Myocyte (in vitro differentiated cells): ENCODE results near the gene PPP1R11. TPM values are rescaled to one million over a fixed set of nuclear protein-coding genes. Genes with fewer than 3 reads are reported as not detected.
"Not testable (repeated sequence)": the region's sequence is repeated elsewhere in the genome, so short reads cannot be mapped to it uniquely, and the experiment has no call there.

Source experiments
- DNase-seq: peaks from one replicate; pipeline ENCODE4 v3.0.0-alpha.2; 2012; ENCODE audit warnings: low read depth
- total RNA-seq: library from RNA; depleted of rRNA; stranded (reverse); fragments of >200 nt; gene quantifications from 2 replicates; pipeline ENCODE4 v1.2.3, GENCODE V29; 2014

Gene PPP1R11
- total RNA-seq, 1 donor from 2014 or later, result 35.1 TPM

- no peak for DNase-seq
These were observed 29.8 kb downstream of the PPP1R11 start for GRCh38 chr6:30096829-30097228.

DNA sequence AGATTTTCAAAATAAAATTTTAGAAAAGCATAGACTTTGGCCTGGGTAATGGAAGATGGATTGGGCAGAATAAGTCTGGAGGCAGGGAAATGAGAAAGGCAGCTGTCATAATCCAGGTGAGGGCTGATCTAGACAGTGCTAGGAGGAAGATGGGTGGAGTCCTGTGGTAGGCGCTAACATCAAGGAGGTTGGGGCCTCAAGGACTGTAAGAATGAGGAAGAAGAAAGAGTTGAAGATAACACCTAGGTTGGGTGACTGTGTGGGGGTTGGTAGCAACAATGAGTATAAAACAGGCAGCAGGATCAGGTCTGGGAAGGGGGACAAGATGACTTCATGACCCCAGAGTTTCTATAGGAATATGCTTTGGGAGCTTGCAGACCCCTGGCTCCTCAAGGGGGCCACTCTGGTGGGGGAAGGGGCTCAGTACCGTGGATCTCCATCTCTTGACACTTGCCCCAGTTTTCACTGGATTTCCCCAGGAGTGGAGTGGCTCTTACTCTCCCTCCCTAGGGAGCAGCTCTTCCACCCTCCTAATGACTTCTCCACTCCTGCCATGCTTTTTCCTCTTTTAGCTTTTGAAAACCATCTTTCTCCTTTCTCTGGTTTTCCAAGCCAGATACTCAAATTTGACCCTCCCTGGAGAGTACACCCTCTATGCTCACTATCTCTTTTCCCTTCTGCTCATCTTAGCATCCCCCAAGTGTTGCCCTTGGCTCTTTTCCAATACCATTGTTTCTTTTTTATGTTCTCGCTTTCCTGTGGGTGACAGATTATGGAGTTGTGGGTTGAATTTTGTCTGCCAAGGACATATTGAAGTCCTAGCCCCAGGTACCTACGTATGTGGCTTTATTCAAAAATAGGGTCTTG is 31.1 kb downstream of the PPP1R11 start:
- DNase-seq, result no peak

GRCh38 chr6:30100154-30100553 is 33.2 kb downstream of the PPP1R11 start:
- no peak for DNase-seq

DNA sequence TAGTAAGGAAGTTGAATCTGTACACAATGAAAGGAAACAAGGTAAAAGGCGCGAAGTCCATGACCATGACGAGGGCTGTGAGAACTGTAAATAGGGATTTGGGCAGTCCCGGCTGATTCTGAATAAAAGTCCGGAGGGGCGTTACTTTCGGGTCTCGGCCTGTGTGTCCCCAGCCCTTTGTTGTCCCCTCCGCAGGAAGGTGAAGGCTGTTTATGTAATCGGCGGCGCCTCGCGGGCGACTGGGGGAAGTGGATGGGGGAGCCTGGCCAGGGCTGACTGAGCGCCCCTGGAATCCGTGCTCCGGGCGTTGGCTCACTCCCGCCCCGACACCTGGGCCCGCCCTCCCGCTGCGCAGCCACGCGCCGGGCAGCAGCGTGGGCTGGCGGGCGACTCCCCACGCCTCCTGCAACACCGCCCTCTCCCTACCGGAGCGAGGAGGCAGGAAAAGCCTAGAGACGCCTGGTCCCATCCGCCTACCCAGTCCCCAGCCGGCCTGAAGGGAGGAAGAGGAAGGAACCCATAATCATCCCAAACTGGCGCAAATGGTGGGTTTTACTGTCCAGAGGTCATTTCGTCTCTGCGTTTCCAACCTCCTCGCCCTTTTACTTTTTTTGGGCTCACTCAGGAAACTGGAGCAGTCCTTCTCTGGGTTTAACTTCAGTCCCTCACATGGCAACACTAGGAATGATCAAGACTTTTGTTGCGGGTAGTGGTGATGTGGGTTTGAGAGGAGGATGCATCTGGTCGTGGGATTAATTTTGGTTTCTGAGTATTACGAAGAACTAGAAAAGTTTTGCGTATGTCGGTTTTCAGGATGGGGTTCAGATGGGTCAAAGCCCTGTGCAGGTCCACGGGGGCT is 33.8 kb downstream of the PPP1R11 start:
- no peak for DNase-seq

- peak; percentile 88 for DNase-seq
These were observed 34.7 kb downstream of the PPP1R11 start for GRCh38 chr6:30101444-30102413.

GRCh38 chr6:30102414-30102969 is 35.5 kb downstream of the PPP1R11 start:
- peak; percentile 51 for DNase-seq

DNA sequence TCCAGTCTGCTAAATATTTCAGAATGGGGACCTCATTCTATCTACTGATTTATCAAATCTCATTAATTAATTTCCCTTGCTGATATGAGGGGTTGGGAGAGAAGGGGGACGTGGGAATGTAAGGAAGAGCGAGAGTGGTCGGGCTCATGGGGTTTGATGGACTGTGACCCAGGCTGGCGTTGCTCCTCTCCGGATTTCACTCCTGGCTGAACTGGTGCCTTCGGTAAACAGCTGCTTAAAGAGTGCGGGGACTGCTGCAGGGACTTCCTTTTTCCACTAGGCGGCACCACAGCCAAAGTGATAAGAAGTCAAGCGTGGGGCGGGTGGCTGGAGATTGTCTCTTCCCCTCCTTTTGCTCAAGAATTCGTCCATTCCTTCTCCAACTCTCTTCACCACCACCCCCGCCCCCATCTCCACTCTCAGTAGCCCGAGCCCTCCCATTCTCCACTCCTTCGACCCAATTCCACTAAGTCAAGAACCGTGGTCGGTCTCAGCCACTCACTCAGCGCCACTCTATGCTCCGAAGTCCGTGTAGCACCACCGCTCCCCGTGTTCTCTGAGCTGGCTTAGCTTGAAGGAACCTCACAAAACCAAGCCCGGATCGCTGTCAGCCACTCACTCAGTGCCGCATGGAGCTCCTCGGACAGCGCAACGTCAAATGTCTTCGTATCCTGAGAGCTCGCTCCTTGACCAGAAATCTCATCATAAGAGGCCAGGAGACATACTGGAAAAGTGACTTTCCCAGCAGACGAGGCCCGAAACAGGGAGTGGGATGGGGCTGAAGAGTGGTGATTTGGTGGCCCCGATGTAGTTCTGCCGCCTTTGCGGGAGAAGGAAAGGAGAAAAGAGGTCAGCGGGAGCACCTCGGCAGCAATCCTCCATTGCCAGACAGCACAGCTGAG is 36.2 kb downstream of the PPP1R11 start:
- peak; percentile 95 for DNase-seq

DNA sequence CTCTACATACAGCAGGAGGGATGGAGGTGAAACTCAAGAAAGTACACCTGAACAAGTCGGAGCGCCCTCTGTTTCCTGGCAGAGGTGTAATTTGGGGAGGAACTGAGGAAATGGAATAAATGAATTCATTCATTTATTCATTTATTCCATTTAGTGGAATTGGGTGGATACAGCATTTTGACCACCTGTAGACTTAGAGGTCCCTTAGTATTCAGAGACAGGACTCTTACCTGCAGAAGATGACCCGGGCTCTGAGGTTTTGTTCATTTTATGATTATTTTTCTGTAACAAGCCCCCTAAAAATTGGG is 36.8 kb downstream of the PPP1R11 start:
- no peak for DNase-seq

GRCh38 chr6:30104661-30105060 is 37.7 kb downstream of the PPP1R11 start:
- DNase-seq, result no peak

DNA sequence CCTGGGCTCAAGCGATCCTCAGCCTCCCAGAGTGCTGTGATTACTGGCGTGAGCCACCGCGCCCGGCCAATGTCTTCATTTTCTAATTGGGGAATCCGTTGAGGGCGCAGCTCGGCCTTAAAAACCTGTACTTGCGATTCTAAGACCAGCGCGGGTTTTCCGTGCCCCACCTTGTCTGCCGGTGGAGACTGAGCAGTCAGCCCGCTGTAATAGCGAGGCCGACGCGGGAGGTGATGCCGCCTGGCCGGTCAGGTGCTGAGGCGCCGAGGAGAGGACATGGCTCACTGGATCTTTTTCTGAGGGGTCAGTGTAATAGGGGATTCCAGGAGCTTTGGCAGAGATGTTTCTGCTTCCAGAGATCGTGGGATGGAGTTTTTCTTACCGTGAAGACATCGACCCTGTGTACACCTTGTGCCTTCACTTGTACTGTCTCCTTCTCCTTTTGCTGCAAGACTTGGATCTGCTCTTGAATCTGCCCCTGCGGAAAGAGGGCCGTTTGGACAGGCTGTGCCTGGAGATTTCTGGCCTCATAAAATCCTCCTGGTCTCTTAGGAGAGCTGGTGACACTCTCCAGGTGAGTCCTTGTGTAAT is 44.4 kb downstream of the PPP1R11 start:
- DNase-seq, result no peak

GRCh38 chr6:30112402-30112994 is 45.5 kb downstream of the PPP1R11 start:
- no peak for DNase-seq

DNA sequence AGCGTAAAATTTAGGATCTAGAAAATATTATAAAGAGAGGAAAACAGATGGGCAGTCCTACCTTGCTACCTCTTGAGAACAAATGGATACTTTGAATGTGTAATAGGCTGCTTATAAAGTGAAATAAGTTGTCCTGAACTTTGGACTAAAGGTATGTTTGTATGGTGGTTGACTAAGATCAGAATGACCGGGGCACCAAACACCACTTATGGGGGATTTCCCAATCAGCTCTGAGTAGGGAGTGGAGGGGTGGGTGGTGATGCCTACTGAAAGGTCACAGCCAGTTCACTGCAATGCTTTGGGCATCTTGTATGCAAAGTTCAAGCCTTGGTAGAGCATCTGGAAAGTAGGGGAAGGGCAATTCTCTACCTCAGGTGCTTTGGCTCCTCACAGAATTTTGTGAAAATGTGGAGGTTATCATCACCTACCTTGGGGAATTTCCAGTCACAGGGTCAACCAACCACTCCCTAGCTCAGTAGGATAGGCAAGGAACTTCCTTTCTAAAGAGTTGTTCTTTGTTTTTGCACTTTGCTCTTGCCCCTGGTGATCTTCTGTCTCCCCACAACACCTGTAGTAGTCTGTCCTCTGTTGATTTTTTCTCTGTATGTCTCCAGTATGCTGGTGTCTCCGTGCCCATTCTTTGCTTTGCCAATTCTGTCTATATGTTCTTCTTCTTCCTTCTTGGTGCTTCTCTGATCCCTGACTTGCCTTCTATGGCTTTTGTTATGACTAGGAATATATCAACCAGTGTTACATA is 46.2 kb downstream of the PPP1R11 start, which contains the start of gene TRIM31:
TSS of gene TRIM31 (minus strand) at position 88 of the 757 bp plus-strand sequence. CDS start 285 bp downstream, outside the sequence.
- DNase-seq, result no peak

- DNase-seq, result no peak
These were observed 46.8 kb downstream of the PPP1R11 start for GRCh38 chr6:30113841-30114240.

DNA sequence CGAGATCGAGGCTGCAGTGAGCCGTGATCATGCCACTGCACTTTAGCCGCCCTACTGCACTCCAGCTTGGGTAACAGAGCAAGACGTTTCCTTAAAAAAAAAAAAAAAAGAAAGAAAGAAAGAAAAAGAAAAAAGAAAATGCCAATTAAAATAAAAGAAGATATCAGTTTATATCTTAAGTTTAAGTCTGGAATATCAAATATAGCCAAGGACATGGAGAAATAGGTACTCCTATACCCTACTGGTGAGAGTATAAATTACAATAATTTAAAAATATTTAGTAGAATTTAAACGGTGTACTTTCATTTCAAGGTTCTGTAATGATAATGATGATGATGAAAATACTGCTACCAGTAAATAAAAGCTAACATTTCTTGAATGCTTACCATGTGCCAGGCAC is 49.7 kb downstream of the PPP1R11 start:
- DNase-seq, result no peak

GRCh38 chr6:30118691-30119090 is 51.7 kb downstream of the PPP1R11 start:
- not testable (repeated sequence) for DNase-seq
